HG03460 (cell line): ENCODE data around the gene OR51E1.

Source experiments
- ATAC-seq: cut with Tn5 transposase; IDR thresholded peaks from one replicate; pipeline ENCODE4 v1.9.1; 2021; ENCODE audit not compliant: unreplicated experiment

Gene OR51E1, protein sequence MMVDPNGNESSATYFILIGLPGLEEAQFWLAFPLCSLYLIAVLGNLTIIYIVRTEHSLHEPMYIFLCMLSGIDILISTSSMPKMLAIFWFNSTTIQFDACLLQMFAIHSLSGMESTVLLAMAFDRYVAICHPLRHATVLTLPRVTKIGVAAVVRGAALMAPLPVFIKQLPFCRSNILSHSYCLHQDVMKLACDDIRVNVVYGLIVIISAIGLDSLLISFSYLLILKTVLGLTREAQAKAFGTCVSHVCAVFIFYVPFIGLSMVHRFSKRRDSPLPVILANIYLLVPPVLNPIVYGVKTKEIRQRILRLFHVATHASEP

DNA sequence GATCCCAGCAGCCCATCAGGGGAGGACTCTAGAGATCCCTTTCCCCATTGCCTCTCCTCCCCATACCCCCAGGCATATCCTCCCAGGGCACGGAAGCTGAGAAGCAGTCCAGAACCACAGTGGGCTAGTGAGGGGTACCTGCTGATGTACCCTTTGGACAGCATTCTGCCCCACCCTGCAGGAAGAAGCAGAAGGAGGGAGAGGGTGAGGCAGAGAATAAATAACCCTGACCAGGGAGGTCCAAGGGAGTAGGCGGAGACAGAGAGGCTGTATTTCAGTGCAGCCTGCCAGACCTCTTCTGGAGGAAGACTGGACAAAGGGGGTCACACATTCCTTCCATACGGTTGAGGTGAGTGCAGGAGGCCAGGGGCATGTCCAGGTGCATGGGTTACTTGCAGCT, at the start of gene OR51E1:
TSS of gene OR51E1 (plus strand) at position 301 of the 400 bp plus-strand sequence. CDS start 8,545 bp downstream, outside the sequence.
- no peak for ATAC-seq

DNA sequence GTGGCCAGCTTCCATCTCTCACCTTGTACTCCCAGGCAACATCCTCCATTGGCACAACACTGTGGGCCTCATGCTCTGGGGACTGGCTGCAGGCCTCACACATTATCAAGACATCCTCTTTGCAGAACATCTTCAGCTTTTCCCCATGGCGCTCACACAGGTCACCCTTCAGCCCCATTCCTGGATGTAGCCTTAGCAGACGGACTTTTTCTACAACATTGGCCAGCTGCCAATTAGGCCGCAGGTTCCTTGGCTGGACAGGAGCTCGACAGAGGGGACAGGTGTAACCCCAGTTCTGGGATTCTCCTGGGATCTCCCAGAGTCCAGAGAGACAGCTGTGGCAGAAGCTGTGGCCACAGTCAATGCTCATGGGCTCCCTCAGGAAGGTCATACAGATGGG, 38.7 kb upstream of the OR51E1 start:
- ATAC-seq: no peak

DNA sequence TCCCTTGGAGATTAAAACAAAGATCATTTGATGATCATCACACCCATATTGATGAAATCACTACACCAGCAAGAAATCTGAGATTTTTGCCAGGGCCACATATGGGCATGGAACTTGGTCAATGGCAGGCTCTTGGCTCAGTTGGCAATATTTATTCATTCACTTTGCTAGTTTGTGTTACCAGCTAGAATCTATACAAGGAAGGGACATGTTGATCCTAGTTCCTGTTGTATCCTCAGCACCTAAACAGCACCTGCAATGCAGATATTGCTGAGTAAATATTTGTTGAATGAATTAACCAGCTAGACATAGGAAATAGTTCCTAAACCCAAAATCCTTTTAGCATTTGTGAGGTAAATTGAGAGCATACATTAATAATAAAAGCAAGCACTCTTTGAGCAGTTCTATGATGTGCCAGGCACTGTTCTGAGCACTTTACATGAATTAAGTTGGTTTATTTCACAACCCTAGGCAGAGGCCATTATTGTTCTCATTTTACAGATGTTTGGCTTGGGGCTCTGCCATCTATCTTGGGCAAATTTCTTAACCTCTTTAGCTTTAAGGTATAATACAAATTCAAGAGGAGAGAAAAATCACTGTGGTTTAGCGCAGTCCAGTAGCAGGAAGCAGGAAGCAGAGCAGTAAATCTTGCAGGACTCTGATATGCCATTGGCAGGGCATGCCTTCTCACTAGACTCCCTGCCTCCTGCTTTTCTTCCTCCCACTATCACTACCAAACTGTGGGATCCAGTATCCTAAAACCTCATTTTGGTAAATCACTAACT, 37.4 kb upstream of the OR51E1 start:
- no peak for ATAC-seq

DNA sequence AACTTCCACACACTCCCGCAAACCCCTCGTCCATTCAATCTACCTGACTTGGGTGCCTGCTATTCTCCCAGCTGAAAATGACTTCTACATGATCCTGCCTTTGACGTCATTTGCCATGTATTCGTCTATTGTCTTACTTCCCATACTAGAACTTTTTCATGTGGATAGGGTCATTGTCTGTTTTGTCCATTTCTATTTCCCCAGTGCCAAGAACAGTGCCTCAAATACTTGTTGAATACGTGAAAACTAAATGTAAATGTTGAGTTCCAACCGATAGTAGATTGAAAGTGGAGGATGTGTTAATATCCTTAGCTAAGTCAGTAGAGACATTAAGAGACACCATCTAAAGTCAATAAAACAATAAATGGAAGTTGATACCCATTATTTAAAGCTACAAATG, 36.7 kb upstream of the OR51E1 start:
- no peak for ATAC-seq

DNA sequence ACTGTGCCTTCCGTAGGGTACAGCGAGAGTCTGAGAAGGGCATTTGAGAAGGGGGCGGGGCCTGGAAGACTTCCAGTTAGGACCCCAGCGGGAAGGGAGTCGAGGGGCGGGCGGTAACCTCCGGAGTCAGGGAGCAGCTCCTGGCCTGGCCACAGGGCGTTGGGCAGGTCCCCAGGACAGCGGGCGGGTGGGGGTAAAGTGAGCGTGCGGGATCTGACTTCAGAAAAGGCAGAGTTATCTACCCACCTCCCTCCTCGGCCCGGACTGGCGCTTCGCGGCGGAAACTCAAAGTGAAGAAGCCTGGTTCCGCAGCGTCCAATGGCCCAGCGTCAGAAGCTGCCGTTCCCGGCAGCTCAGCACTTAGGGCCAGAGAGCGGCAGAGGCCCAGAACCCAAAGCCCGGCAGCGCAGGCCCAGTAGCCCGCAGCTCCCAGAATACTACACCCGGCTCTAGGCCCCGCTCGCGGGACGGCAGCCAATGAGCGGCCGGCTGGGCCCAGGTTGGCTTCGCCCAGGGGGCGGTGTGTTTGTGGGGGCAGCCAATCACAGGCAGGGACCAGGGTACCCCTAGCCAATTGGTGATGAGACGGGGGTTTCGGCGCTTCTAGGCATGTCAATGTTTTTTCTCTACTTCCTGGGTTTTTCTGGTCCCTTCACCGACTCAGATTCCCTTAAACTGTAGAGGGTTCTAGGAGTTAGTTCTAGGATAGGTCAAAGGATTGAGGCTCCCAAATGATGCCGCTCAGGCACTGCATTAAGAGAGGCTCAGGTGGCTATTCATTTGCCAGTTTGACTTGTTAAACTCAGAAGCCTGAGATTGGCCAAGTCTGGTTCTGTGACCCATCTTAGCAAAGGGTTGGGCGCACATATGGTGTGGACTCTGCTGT, 35.8 kb upstream of the OR51E1 start, which contains the start of gene TRIM68:
TSS of gene TRIM68 (minus strand) at position 451 of the 886 bp plus-strand sequence. CDS start 2,727 bp downstream, outside the sequence.
- ATAC-seq: peak; percentile 100

DNA sequence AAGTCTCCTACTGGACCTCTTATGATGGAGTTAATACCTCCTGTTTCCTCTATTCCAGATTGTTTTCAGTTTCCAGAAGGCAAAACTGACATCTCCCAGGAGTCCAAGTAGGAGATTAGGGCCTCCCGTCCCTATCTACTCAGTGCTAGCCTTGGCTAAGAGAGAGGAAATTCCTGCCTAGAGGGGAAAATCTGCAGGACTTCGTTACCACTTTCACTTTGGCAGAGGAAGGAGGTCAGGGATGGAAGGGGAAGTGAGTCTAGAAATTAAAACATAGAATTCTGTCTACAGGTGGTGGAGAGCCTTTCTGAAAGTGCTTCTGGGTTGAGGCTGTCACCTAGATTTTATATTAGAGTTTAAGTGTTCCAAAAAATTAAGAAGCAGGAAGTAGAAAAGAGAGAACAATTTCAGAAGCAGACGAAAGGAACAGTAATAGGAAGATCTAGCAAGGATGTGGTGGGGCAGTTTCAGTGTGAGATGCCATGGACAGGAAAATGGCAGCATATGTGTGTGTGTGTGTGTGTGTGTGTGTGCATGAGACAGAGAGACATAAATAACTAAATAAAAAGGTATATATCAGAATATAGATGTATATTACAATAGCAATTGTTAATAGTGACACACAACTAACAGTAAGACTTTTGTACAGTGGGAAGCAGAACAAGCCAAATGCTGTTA, 33.4 kb upstream of the OR51E1 start:
- no peak for ATAC-seq

DNA sequence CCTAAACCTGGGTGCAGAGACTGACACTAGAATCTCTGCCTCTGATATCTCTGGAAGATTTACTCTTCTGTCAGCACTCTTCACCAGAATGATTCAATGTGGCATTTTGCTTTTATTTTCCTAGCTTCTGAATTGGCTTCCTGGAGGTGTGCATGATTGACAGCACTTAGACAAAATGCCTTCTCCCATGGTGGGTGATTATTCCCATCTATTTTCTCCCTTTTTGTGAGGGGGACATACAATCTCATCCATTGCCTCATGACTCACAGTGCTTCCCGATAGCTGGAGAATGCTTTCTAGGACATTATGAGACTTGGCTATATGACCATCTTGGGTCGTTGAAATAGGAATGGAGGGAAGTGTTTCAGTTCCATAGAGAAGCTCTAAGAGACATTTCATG, 31.8 kb upstream of the OR51E1 start:
- ATAC-seq: no peak

DNA sequence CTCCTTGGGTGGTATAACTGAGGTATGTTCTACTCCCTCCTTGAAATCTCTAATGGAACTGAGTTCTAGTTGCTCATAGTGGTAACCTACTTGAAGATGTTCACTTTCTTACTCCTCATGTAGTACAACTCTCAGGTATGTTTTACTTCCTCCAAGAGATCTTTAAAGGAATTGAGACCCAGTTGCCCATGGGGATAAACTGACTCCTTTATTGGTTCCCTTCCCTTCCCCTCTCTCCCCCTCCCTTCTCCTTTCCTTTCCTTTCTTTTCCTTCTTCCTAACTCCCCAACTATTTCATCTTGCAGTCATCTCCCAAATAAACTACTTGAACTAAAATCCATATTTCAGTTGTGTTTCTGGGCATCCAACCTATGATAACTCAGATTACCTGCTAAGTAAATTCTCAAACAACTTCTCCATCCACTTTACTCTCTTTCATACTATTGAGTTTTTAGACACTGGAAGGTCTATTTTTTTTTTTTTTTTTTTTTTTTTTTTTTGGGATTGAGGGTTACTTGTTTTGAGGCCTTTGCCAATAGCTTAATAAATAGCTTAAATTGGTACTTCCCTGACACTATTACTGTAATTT, 27.8 kb upstream of the OR51E1 start:
- no peak for ATAC-seq

DNA sequence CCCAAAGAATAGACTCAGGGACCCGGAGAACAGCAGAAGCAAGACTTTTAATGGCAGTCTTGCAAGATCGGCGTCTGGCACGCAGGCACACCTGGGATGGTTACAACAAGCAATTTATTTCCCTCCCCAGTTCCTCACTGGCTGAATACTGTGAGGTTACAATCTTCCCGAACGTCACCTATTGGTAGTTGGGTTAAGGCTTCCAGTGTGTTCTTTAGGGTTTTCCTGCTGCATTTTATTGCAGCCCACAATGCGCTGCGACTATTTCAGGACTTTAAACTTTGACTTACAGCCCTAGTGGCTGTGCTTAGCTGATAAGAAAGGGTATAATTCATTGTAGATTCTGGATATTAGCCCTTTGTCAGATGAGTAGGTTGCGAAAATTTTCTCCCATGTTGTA, 24.3 kb upstream of the OR51E1 start:
- no peak for ATAC-seq

DNA sequence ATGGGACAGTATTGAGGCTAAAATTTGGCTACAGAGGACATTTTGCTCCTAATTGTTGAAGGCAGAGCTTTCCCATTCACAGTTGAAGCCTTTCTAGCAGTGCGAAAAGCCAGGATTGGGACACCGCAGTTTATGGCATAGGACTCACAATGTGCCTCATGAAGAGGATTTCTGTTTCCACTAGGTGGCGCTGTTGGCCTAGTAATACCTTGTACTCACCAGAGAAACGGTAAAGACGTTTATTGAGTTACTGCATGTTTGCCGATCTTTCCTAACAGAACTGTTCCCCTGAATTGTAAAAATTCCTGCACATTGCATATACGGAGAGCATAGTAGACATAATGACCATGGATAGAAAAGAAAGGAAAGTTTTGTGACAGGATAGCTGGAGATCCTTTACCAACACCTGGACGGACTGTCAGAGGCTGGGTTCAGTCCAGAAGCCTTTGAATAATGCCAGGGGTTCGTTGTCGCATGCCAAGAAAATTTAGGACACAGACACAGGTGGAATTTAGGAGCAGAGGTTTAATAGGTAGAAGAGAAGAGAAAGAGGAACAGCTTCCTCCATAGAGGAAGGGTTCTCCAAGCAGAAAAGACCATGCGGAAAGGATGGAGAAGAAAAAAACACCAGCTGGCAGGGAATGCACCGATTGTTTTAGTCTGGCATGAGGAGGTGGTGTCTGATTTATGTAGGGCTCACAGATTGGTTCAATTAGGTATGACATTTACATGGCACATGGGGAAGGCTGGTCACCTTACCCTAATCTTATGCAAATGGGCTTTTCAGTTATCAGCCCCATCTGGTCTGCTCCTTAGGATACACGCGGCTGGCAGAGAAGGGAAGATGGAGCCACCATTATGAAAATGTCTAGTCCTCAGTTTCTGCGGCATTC, 17.3 kb upstream of the OR51E1 start:
- ATAC-seq: no peak

DNA sequence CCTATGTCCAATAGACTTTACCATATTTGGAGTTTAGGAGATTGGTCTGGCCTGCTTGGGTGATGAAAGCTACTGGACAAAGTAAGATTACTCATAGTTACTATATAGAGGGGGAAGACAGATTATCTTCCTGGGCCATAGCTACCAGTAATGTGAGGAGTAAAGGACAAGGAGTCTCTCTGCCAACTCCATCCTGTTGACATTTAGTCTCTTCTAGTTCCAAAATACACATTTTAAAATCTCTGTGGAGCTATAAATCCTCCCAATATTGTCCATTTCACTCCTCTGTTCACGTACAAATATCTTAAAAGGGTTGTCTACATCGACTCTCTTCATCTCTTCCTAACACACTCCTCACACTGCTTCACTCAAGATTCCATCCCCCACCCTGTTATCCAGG, 7.6 kb upstream of the OR51E1 start:
- no peak for ATAC-seq

DNA sequence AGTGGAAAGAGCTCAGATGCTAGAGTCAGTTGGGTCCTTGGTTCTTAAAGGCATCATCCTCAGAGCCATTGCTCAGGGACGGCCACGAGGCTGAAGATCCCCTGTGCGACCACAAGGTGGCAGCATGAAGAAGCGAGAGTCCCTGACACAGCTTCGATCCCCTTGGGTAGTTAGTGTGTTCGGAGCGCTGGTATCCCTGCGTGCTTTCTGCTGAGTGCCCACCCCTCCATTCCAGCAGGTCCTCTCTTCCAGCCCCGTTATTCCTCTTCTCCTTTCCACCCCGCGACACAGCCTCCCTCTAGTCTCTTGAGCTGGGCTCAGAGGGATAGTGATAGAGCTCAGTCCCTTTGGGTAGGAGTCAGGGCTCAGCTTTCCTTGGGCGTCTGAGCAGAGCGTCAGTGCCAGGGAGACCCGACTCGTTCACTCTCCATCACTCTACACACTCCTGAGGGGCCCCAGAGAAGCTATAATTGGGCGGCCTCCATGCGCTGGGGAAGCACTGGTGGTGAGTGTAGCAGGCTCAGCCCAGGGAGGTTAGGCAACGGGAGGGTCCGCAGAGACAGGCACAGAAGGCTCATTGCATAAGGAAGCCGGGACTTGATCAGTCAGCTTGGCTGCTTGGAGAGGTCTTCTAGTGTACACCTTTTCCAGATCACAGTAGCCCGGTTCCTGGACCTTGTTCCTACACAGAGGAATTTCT, 6.7 kb upstream of the OR51E1 start, which contains the start of gene OR51D1:
TSS of gene OR51D1 (plus strand) at position 516 of the 700 bp plus-strand sequence. CDS start 2,314 bp downstream, outside the sequence.
- peak; percentile 99 for ATAC-seq

DNA sequence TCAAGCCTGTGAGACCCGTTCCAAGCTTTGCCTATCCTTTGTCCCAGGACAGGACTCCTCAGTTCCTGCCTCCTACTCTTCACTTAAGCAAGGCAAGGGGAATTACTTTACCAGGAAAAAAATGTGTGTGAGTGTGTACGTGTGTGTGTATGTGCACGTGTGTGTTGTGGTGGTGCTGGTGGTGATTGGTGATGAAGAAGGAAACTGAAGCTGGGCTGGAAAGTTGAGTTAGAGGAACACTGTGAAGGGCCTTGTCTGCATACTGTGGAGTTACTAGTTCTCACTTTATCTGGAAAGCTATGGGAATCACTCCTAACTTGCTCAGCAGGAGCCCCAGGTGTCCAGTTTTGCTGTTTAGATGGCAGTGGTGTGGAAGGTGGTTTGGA, 6.1 kb upstream of the OR51E1 start:
- no peak for ATAC-seq

DNA sequence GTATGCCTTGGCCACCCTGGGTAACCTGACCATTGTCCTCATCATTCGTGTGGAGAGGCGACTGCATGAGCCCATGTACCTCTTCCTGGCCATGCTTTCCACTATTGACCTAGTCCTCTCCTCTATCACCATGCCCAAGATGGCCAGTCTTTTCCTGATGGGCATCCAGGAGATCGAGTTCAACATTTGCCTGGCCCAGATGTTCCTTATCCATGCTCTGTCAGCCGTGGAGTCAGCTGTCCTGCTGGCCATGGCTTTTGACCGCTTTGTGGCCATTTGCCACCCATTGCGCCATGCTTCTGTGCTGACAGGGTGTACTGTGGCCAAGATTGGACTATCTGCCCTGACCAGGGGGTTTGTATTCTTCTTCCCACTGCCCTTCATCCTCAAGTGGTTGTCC, 3.9 kb upstream of the OR51E1 start:
- no peak for ATAC-seq

DNA sequence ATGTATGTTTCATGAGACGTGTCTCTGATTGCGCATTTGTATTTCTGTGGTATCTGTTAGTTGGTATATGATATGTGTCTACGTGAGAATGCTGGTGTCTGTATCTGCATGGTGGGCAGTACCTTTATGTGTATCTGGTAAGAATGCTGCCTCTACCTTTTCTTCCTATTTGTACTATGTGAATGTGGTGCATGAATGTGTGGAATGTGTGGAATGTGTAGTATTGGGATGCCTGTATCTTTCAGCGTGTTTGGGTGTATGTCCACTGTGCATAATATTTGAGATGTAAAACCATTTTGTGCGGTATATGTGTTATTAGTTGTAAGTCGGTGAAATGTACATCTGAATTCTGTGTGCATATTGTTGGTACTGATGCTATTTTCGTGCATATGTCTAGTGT, 2.3 kb upstream of the OR51E1 start:
- no peak for ATAC-seq

DNA sequence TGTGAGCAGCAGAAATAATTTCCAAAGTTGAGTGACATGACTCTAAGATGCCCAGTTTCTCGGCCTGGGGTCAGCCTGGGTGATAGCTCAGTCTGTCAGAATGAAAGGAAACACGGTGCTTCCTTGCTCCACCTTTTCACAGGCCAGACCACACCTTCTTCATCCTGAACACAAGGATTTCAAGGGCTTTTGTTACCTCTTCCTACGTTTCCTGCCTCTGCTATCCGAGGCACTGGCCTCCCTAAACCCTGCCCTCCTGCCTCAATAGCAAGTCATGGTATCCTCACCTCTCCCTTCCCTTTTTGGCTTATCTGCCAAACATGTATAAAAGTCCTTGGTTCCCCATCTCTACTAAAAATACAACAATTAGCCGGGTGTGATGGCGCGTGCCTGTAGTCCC, 1.7 kb upstream of the OR51E1 start:
- ATAC-seq: no peak

DNA sequence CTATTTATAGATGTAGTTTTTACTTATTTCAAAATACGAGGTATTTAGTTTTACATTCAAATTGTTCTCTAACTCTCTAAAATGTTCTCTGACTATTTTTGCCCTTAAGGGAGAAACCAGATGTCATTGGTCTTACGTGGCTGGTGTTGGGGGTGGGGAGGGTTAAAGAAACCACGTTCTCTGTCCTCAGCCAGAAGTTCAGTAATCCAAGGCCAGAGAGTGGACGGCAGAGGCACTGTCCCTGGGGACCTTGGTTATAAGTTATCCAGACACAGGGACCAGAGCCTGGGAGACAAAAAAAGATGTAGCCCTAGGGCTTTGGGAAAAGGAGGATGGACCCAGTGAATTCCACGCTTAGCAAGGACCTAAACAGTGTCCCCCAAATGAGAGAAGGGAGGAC, 706 bp upstream of the OR51E1 start:
- ATAC-seq: no peak

DNA sequence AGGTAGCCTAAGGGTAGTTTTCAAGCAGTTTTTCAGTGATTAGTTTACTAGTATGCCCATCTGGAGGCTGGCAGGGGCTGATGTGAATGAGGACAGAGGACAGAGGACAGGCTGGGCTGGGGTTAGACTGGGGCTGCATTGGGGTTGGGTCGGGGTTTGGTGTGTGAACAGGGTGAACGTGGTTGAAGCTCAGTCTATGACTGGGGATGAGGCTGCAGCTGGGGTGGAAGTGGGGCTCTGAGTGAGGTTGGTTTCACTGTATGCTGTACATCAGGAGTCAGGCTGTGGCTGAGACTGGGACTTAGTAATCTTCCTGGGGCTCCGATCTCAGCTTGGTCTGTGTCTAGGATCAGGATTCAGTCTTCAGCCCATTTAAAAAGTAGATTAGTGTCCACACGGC, 451 bp downstream of the OR51E1 start:
- ATAC-seq: no peak

DNA sequence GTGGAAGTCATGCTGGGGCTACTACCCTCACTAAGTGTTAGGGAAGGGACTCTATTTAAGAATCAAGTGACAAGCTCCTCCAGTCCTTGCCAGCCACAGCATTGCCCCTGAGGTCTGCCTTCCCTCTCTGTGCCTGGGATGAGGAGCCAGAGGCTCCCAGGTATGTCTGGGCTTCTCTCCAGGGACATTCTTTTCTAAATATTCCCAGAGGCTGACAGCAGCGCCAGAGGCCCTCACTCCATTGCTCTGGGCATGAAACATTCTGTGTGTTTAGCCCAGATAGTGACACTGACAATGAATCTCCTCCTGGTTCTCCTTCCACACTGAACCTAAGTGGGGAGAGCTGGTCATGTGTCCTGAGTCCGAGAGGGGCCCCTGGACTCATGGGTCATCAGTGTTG, 2.2 kb downstream of the OR51E1 start:
- ATAC-seq: no peak
